Astrocyte of the cerebellum (primary cell): ENCODE data around the gene PRSS50.

Experiments
- DNase-seq: peaks from one replicate; pipeline ENCODE4 v3.0.0-alpha.2; 2011; ENCODE audit warnings: low read depth
- H3K4me3 ChIP-seq: 2 replicates; pipeline ENCODE4 v1.5.1; 2011; ENCODE audit warnings: mild to moderate bottlenecking, low read depth, low read length, moderate library complexity
- in situ Hi-C: cut with HindIII; loops from 2 replicates; pipeline ENCODE4 v1.10.0; 2017; ENCODE audit warnings: low sequenced_read_pairs
- TF ChIP-seq, protein P1 (sequence below): IDR thresholded peaks from 2 replicates; pipeline ENCODE4 v1.5.1; 2012; ENCODE audit warnings: low read length, low read depth, moderate library complexity, mild to moderate bottlenecking; ENCODE audit errors: missing control alignments

PRSS50 gene

DNA sequence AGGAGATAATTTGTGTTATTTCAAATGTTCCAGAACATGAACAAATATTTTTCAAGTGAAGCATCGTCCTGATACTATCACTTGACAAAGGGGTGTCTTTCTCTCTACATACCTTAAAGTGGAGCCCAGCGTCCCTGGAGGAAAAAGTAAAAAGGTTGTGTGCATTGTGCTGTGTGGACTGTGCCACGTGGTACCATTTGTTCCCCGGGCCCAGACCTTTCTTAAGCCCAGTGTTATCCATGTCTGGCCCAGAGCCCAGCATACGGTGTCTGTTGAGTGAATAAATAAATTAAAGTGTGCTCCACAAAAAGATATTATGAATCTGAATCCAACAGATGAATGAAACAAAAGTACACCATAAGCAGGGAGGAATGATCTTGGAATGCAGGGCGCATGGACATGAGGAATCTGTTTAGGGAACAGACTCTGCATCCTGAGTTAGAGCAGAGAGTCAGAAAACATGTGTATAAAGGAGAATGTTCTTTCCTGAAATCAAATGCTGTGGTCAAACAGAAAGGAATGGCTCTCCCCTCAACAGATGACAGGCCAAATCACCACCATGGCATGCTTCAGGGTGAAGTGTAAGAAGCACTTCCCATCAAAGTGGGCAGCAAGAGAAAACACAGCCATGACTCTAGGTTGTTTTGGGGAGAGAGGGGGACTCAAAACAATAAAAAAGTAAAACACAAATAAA is 8.1 kb upstream of the PRSS50 start:
- DNase-seq = no peak
- no peak overlapping the region for H3K4me3 ChIP-seq
- in situ Hi-C loops = no loop called here
- TF ChIP-seq, protein P1, sequence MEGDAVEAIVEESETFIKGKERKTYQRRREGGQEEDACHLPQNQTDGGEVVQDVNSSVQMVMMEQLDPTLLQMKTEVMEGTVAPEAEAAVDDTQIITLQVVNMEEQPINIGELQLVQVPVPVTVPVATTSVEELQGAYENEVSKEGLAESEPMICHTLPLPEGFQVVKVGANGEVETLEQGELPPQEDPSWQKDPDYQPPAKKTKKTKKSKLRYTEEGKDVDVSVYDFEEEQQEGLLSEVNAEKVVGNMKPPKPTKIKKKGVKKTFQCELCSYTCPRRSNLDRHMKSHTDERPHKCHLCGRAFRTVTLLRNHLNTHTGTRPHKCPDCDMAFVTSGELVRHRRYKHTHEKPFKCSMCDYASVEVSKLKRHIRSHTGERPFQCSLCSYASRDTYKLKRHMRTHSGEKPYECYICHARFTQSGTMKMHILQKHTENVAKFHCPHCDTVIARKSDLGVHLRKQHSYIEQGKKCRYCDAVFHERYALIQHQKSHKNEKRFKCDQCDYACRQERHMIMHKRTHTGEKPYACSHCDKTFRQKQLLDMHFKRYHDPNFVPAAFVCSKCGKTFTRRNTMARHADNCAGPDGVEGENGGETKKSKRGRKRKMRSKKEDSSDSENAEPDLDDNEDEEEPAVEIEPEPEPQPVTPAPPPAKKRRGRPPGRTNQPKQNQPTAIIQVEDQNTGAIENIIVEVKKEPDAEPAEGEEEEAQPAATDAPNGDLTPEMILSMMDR = no peak

DNA sequence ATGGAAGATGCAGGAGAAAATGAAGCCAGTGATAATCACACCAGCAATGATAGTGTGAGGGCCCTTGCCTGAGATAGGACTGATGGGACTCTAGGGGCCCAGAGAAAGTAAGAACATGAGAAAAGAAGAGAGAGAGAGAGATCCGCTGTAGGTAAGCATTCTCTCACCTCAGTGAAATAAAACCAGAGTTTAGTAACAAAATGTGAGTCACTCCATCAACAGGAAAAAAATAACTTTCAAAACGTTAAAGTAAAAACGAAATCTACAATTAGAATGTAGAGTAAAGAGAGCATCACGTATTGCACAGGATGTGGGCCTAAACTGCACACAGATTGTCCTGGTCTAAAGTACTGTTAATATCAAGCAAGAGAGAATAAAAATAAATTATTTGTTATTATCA is 6.8 kb upstream of the PRSS50 start:
- TF ChIP-seq, protein P1 = no peak
- DNase-seq = no peak
- in situ Hi-C loops = no loop called here
- H3K4me3 ChIP-seq = no peak overlapping the region

DNA sequence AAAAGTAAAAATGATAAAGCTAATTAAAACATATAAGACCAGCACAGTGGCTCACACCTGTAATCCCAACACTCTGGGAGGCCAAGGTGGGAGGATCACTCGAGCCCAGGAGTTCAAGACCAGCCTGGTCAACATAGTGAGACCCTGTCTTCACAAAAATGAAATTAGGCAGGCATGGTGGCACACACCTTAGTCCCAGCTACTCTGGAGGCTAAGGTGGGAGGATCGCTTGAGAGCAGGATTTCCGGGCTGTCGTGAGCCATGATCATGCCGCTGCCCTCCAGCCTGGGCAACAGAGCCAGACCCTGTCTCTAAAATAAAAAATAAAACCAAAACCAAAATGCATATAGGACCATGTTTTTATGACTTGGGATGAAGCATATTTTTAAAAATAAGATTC is 4.8 kb upstream of the PRSS50 start:
- no peak overlapping the region for H3K4me3 ChIP-seq
- in situ Hi-C loops = no loop called here
- TF ChIP-seq, protein P1 = no peak
- DNase-seq = no peak

DNA sequence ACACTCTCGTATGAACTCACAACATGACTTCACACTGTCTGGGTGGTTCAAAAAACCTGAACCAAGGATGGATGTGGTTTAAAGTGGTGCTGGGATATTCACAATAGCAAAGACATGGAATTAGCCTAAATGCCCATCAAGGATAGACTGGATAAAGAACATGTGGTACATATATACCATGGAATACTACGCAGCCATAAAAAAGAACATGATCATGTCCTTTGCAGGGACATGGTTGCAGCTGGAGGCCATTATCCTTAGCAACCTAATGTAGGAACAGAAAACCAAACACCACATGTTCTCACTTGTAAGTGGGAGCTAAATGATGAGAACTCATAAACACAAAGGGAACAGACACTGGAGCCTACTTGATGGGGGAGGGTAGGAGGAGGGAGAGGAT is 3.3 kb upstream of the PRSS50 start:
- in situ Hi-C loops = no loop called here
- H3K4me3 ChIP-seq = no peak overlapping the region
- no peak for DNase-seq
- TF ChIP-seq, protein P1 = no peak

DNA sequence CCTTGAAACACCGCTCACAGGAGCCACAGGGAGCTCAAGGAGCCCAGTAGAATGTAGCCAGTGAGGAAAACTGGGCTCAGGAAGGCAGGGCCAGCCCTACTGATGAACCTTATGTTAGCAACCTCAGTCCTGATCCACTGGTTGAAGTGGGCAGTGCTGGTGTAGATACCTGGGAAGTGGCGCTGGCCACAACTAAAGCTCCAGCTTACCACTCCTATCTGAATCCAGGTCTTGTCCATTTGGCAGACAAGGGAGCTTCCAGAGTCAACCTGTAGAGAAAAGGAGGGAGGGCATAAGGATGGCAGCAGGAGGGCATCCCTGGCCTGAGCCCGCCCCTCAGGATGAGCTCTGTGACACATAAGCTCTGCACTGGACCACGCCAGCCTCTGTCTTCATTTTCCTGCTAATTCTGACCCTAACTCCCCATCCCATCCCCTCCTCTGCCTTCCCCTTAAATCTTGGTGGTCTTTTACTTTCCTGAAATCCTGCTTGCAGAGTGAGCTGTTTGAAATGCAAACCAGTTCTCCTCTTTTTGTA is 2.1 kb upstream of the PRSS50 start:
- no peak for DNase-seq
- TF ChIP-seq, protein P1 = no peak
- in situ Hi-C loops = no loop called here
- no peak overlapping the region for H3K4me3 ChIP-seq

DNA sequence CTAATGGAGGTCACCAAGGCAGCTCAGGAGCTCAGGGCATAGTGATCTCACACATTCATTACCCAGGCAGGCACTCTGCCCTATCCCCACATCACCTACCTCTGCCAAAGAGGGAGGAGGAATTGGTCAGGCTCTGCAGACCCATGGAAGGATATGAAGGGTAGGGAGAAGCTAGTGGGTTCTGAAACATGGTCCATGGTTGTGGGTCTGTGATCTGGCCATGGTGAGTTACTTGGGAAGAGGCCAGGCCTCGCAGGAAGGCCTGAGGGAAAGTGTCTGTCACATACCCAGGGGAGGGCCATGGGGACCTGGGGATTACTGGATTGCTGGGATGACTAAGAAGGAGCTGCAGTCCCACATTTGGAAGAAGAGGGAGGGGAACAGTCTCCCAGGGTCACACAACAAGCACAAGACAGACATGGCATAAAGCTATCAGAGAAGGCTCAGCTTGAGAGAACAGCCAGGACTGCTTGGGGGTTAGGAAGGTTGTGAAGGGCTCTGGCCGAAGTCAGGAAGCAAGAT is 1.4 kb upstream of the PRSS50 start:
- H3K4me3 ChIP-seq = no peak overlapping the region
- TF ChIP-seq, protein P1 = no peak
- DNase-seq = no peak
- in situ Hi-C loops = no loop called here
